HuH-7 (cell line): Measurements from ENCODE around the gene GRP.

Experiments
- DNase-seq: peaks from one replicate; pipeline ENCODE4 v3.0.0; 2011; ENCODE audit warnings: low spot score

The GRP gene

DNA sequence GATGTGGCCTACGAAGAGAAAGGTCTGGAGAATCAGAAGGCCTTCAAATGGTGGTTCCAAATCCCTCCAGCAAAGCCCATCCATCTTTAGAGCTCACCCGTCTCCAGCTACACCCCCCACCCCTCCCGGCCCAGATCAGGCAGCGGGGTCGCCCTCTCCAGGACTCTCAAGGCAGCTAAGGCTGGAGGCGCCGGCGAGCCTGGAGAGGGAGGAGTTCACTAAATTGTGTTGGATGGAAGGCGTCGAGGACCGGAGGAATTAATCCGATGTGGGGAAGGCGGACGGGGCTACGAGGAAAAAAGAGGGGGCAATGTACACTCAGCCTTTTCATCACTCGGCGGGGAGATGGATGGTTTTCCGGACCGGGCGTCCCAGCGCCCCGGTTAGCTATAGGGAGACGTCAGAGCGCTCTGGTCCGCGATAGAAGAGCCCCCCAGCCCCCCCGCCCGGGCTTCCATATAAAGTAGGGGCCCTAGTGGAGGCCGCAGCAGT is at the start of gene GRP:
Gene GRP, plus strand, starts transcription at position 487 of the 492 bp plus-strand sequence. CDS start 108 bp downstream, outside the sequence.
- DNase-seq: no peak

DNA sequence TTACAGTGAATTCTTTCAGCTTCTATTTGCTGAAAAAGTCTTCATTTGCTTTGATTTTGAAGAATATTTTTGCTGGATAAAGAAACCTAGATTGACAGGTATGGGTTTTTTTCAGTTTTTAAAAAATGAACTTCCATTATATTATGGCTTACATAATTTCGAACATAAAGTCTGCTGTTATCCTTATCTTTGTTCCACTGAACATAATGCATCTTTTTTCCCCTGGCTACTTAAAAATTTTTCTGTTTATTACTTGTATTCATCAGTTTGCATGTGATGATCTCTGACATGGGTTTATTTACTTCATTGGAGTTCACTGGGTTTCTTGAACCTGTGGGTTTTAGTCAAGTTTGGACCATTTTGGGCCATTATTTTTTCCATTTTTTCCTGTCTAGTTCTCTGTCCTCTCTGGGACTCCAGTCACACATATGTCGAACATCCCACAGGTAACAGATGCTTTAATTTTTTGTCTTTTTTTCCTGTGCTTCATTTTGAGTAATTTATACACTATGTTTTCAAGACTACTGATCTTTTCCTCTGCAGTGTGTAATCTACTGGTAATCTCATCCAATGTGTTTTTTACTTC is 47.2 kb upstream of the GRP start:
- no peak for DNase-seq

DNA sequence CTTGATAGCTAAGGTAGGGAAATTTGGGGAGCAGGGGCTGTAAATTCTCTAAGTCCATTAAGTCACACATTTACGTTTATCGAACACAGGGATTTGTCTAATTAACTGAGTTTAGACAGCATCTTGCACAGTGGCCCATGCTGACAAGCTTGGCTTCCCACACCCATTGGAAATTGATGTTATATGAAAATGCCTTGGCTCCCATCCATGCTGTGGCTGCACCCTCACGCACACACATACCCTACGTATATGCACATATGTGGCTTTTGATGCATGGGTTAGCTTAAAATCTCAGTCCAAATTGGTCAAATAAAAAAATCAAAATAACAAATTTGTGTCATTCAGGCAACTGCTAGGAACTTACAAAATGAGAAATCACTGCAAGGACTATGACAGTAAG is 42.5 kb upstream of the GRP start:
- DNase-seq: no peak

DNA sequence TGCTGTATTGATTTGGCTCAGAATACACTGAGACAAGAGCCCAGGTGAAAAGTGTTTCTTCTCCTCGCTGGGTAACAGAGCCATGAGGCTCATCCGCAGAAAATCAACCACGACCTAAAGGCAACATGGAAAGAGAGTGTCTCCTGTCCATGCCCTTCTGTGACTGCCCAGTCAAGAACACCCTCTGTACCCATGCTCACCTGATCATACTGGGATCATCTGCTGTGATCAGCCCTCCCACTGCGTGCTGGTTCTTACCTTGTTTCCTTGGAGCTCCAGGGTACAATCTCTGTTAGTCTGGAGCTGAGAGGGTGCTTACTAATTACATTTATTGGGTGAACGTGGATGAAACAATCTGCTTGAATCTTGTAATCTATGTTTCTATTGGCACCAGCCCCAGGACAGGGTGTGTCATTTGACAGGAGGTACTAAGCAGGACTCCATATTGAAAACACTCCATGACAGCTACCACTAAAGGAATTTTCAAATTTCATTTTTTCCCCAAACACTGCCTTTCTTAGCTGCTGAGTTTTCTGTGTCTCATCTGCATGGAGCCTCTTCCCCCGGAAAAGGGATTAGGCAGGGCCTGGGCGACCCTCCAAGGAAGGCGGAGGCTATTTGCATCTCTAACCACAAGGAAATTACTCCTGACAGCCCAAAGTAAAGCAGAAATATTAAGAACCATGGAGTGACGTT is 39.7 kb upstream of the GRP start:
- DNase-seq: no peak

DNA sequence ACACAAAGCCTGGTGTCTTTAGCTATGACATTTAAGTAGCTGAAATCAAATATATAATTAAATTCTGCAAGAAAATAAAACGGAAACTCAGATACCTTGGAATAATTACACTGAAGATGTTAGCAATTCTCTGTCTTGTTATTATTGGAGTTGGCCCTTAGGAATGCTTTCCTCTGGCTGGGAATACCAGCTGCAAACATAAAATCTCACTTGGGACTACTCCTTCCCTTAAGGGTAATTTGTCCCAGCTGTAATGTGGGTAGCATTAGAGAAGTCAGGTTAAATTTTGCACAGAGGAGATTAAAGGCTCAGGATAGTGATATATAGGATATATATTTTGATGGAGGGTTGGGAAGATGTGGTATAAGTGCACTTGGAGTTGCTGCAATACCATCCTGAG is 37.3 kb upstream of the GRP start:
- DNase-seq: no peak

DNA sequence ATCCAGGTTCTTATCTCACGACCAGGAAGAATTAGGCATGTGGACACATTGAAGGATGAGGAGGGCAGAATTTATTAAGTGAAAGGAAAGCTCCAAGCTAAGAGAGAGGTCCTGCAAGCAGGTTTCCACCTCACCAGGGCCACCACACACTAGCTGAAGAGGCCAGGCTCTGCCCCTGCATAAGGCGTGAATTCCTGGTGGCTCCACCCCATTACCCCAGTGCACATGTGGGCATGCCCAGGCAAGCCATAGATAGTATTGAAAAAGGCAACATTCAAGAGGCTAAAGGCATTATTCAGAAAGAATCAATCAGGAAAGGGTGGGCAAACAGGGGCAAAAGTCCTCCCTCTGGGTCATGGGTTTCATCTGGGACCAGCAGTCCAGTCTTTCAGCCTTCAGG is 30.9 kb upstream of the GRP start:
- no peak for DNase-seq

DNA sequence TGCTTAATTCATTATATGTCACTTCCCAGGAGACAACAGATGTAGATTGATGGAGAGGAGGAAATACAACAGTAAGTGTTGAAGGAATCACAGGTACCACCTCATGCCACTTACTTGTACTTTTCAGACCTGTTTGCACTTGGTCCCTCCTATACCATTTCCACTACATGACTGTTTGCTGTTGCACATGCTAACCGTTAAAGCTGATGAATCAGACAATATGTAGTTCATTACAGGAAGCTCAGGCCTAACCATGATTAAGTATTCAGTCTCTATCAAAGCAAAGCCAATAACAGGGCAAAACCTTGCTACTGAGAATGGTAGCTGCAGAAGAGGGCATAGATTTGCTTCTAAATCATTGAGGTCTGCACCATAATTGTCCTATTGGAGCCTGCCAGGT is 30.2 kb upstream of the GRP start:
- DNase-seq: no peak

DNA sequence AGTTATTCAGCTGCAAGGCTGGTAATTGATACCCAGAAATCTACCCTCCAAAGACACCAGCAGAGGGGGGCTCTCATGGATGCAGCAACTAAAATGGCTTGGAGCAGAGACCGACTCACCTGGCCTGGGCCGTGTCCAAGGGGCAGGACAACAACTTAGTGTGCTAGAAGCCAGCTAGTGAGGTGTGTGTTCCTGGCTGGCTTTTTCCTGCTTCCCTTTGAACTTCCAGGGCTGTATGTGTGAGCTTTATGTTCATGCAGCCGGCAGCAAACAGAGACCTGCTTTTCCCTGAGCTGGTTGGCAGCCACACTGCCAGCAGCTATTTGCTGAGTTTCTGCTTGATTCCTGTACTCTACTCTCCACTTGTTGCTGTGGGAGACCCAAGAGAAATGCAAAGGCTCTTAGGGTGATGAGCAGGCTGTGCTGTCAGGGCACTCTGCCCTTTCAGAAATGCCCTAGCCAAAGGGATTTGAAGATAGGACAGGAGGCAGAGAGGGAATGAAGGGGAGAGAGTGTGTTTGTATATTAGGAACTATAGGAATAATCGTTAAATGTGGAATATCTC is 23.7 kb upstream of the GRP start:
- DNase-seq: no peak

DNA sequence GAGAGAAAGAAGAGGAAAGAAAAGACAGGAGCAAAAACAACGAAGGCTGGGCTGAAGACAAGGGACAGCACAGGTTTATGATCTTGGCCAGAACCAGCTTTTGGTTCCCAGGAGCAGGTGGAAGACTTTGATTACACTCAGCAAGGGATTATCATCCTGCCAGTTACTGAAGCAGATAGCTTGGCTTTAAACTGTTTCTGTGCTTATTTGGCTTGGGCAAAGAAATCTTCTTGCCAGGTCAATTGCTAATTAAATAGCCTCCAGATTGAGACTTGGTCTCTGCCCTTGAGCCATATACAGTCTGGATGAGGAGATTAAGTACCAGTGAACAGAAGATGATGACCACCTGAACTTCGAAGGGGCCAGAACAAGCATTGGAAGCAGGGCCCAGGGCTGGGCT is 22.3 kb upstream of the GRP start:
- DNase-seq: no peak

DNA sequence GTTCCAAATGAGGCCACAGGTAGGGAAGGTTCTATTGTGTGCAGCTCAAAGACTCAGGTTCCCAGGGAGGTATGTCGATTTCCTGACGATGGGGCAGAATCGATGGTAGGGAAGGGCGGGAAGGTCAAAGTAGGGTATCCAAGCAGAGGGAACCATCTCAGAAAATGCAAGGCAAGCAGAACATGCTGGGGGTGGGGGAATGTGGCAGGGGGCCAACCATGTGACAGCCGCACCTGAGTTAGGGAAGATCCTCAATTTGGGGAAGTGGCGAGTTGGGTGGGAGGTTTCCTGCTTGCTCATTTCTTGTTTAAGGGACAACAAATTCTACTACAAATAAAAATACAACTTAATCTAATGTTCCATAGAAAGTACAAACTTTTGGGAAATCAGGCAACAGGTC is 21.7 kb upstream of the GRP start:
- no peak for DNase-seq

DNA sequence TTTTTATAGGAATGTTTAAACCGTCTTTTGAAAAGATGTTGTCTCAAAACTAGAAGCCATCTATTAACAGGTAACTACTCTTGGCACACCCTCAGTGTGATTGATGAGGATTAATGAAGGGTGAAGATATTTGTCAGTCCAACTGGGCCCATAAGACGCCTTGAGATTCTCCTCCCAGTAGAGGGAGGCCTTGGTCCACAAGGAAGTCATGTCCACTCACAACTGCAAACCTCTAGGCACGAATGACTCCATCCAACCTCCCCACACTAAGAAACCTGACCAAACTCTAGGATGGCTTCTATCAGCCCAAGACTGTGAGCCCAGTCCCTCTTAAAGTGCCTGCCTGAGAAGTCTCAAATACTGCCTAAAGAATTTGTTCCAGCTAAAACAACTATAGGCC is 19.2 kb upstream of the GRP start:
- no peak for DNase-seq

DNA sequence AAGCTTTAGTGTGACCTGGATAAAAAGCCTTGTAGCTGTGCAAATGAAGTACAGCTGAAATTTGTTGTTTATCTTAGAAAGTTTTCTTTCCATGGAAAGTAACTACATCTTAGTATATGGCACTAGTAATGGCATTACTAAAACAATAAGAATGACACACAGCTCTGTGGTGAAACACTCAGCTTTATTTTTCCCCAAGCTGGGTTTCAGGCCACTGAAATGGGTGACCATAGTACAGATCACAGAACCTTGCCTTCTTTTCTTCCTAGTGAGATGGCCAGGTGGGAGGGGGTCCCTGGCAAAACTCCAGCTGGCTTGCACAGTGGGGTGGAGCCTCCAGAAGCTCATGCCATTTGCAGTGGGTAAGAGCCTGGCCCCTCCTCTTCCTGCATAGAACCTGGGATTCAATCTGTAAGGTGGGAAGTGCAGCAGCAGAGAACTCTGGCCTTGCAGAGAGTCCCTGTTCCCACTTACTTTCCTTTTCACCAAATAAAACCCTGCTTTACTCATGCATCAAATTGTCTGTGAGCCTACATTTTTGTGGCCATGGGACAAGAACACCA is 17.6 kb upstream of the GRP start:
- DNase-seq: no peak

DNA sequence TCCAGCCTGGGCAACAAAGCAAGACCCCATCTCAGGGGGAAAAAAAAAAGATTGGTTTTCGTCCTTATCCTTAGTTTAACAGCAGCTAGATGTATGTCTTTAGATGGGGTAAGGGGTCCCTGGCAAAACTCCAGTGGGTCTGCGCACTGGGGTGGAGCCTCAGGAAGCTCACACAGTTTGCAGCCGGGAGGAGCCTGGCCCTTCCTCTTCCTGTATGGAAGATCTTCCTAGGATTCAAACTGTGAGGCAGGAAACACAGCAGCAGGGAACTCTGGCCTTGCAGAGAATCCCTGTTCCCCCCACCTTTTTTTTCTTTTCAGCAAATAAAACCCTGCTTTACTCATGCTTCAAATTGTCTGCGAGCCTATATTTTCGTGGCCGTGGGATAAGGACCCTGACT is 12.5 kb upstream of the GRP start:
- DNase-seq: no peak

DNA sequence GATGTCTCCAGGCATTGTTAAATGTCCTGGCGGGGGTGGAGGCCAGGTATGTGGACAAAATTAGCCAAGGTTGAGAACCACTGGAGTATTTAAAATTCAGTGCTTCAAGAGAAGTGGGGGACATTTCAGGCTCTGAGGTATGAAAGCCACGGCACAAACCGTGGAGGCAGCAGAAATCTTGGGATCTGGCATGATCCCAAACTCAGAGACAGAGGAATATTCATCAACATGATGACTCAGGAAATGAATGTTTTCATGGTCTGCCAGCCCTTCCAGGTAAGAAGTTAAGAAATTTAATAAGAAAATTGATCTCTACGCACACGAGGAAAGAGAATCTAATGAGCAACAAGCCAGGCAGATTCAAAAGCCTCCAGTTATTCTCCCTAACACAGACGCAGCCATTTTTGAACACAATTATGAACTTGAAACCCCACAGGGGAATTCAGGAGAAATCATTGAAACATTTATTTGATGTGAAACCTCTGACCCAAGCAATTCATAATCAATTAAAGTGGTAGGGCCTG is 11.3 kb upstream of the GRP start:
- no peak for DNase-seq

DNA sequence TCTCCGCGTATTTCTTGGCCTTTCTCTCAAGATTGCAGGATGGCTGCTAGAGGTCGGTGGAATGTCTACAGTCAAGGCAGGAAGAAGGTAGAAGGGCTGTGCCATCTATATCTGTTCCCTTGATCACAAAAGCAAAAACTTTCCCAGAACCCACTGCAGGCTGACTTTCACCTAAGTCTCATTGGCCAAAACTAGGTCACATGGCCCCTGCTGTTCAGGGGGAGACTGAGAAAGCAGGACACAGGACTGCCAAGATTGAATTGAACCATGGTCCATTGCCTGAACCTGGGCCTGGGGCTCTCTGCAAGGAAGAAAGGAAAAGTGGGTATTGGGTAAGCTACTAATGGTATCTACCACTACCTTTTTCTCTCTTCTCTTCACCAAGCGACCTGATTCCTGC is 9.7 kb upstream of the GRP start:
- DNase-seq: no peak

DNA sequence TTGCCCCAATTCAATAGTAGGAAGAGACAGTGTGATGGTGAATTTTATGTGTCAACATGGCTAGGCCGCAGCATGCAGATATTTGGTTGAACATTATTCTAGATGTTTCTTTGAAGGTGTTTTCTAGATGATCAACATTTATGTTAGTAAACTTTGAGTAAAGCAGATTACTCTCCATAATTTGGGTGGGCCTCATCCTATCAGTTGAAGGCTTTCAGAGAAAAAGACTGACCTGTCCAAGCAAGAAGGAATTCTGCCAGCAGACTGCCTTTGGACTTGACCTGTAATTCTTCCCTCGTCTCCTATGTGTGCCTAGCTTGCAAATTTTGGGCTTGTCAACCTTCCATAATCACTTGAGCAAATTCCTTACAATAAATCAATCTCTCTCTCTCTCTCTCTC is 8.3 kb upstream of the GRP start:
- no peak for DNase-seq

DNA sequence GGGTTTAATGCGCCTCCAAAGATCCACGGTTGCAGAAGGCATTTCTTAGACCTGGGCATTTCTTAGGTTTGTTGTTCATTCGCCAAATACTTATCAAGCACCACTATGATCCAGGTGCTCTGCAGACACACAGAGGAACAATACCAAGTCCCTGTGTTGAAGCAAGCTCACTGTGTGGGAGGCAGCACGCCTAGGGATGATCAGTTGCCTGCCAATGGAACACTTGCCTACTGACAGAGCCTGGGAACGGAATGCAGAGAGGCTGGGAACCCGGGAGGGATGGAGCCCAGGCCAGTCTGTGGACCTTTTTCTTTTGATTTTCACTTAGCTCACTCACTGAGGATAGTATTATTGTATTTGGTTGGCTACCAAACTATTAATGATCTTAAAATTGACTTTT is 1.9 kb upstream of the GRP start:
- no peak for DNase-seq

DNA sequence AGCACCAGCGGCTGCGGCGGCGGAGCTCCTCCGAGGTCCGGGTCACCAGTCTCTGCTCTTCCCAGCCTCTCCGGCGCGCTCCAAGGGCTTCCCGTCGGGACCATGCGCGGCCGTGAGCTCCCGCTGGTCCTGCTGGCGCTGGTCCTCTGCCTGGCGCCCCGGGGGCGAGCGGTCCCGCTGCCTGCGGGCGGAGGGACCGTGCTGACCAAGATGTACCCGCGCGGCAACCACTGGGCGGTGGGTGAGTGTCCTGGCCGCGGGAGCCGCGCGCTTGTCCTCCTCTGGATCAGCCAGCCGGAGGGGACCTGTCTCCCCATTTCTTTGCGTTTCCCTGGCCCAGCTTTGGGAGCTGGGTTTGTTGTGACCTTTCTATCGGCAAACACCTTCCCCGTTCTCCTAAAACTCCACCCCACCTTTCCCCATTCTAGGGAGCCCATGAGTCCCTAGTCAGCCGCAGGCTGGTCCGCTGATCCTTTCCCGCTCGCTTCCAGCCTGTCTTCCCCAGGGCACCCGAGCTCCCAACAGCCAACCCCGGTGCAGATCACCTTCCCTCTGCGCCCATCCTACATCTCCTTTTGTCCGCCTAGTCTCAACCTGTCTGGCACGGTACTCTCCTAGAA is 316 bp downstream of the GRP start:
- DNase-seq: no peak

DNA sequence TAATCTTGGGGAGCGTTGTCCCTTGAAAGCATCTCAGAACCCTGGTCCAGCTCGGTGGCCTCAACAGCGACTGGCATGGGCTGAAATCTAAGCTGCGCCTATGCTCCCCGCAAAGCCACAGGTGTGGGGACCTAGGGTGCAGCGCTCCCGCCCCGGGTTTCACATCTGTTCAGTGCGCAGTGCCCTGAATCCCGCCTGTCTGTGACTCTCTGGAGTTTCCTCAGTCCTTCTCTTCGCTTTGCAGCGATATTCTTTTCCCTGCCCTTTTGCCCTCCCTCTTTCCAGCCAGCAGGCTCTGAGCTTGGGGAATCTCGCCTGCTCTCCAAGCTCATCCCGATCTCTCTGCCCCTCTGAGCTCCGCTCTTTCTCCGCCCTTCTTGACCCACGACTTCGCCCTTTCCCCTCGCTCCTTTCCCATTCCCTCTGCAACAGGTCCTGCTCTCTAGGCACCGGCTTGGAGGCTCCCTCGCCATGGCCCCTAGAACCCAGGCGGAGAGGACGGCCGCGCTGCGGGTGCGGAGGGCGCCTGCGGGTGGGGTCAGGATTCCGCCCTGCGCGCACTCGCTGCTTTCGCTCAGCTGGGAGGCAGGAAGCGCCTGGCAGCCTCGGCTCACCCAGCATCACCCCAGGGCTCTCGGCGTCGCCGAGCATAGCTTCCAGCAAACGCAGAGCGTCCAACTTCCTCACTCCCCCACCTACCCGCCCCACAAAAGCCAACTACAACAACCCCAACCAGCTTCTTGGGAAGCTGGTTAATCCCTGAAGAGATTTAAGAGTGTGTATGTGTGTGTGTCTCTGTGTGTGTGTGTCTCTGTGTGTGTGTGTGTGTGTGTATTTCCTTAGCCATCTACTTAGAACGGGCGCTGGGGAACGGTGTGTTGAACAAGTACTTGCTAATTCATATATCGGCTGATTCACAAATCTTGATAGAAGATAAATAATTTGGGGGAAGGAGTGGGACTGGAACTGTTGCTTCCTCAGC is 1.1 kb downstream of the GRP start:
- DNase-seq: no peak

DNA sequence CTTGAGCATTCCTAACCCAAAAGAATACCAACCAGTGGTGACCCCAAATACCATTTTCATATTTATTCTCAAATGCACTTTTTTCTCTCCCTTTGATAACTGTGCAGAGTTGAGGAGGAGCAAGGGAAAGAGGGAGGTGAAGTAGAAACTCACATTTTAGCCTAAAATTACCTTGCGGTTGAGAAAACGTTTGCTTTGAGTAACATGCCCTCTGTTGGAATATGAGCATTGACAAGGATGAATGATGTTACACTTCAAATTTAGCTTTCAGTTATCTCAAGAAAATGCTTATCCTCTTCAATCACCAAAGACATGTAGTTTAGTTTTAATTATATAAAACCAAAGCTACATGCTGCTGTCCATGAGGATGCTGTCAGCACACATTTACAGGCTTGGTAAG is 2.4 kb downstream of the GRP start:
- no peak for DNase-seq

DNA sequence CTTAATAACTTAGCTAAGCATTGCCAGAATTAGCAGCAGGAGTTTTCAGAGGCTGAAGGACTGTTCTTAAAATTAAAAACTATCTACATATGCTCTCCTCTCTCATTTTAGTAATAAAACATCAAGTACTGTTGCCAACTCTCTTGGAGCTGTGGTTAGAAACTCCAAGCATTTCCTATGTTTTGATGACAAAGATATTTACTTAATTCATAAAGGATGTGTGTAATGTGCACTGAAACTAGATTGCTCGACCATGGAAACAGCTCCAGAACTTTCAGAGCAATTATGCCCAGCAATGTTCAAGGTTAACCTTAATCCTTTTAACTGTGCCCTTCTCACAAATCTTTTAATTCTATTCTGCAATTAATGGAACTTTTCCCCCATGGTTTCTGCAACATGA is 8.4 kb downstream of the GRP start:
- DNase-seq: no peak

DNA sequence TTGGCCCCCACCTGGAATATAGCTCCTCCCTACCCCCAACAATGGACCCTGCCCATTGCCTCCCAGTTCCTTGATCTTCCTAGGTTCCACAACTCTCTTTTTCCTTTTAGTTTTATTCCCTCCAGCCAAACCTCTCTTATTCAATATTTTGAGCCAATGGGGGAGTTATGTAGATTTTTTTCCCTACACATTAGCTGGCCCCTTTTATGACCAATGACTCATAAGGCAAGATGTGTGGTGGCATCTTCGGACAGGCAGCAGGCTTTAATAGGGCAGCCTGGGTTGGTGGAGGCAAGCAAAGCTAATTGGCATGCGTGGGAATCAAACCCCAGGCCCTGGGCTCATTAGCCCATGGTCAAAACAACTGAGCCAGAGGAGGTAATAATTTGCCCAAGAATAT is 9.2 kb downstream of the GRP start:
- DNase-seq: no peak
